Dedifferentiated amniotic fluid mesenchymal stem cell (primary cell): Measurements from ENCODE around the gene APOBR.
A peak's percentile ranks its signal among the peaks of the same experiment; 100 is the strongest.
"Not testable (repeated sequence)": the region's sequence is repeated elsewhere in the genome, so short reads cannot be mapped to it uniquely, and the experiment has no call there.

Experiments
- DNase-seq: peaks from one replicate; pipeline ENCODE4 v3.0.0-alpha.2; 2016; ENCODE audit errors: extremely low spot score

Gene APOBR

GRCh38 chr16:28494121-28494851 lies at the start of gene APOBR:
Gene APOBR (plus strand): TSS chr16:28494643. CDS start chr16:28494682, 39 bp downstream.
- DNase-seq, result no peak

- not testable (repeated sequence) for DNase-seq
Observed at GRCh38 chr16:28446388-28446787, 48.1 kb upstream of the APOBR start.

GRCh38 chr16:28447081-28447480 lies 47.4 kb upstream of the APOBR start:
- DNase-seq, result not testable (repeated sequence)

- DNase-seq, result no peak
Observed at GRCh38 chr16:28473714-28474265, 20.7 kb upstream of the APOBR start.

- no peak for DNase-seq
Observed at GRCh38 chr16:28475221-28475620, 19.2 kb upstream of the APOBR start.

GRCh38 chr16:28477311-28477920 lies 17.0 kb upstream of the APOBR start:
- no peak for DNase-seq

- DNase-seq, result no peak
Observed at GRCh38 chr16:28478506-28479180, 15.8 kb upstream of the APOBR start.

- no peak for DNase-seq
Observed at GRCh38 chr16:28482026-28482425, 12.4 kb upstream of the APOBR start.

GRCh38 chr16:28483361-28483760 lies 11.1 kb upstream of the APOBR start:
- DNase-seq, result not testable (repeated sequence)

GRCh38 chr16:28486266-28486665 lies 8.2 kb upstream of the APOBR start:
- DNase-seq, result no peak

GRCh38 chr16:28491230-28491969 lies 3.0 kb upstream of the APOBR start:
- no peak for DNase-seq

GRCh38 chr16:28491970-28492474 lies 2.4 kb upstream of the APOBR start, which contains the start of gene CLN3:
Gene CLN3 (minus strand): TSS chr16:28492074. CDS start chr16:28491759, 315 bp downstream.
- peak; percentile 94 for DNase-seq

- DNase-seq, result no peak
Observed at GRCh38 chr16:28492511-28492910, 1.9 kb upstream of the APOBR start.

- DNase-seq, result no peak
Observed at GRCh38 chr16:28495098-28495793, 803 bp downstream of the APOBR start.

- DNase-seq, result no peak
Observed at GRCh38 chr16:28495795-28496749, 1.6 kb downstream of the APOBR start.

- DNase-seq, result no peak
Observed at GRCh38 chr16:28496844-28497243, 2.4 kb downstream of the APOBR start.

- no peak for DNase-seq
Observed at GRCh38 chr16:28497386-28497785, 2.9 kb downstream of the APOBR start.

GRCh38 chr16:28497861-28498599 lies 3.6 kb downstream of the APOBR start:
- DNase-seq, result no peak
